Esophagus squamous epithelium (tissue), 5 donors: ENCODE data around the gene CLCN2. TPM values are rescaled to one million over a fixed set of nuclear protein-coding genes. Genes with fewer than 3 reads are reported as not detected.

ENCODE experiments used
- DNase-seq: peaks from one replicate; lab custom pipeline; 2025; lab: John Stamatoyannopoulos, UW
- H3K27ac ChIP-seq, 4 donors: fragments of 200-600 bp; sonication (generic); one replicate each; pipeline ENCODE4 v1.5.1; 2016 to 2019; ENCODE audit warnings: mild to moderate bottlenecking in 1 of 4
- H3K27me3 ChIP-seq, 4 donors: fragments of 200-600 bp; sonication (generic); 1 replicate in 3 of 4; 2 replicates in 1 of 4; pipeline versions ENCODE4 v1.5.1 to v1.6.0; 2017 to 2021; ENCODE audit warnings: antibody characterized with exemption in 1 of 4
- H3K36me3 ChIP-seq, 3 donors: fragments of 200-600 bp; sonication (generic); one replicate each; pipeline ENCODE4 v1.5.1; 2016 to 2019
- H3K4me1 ChIP-seq, 3 donors: fragments of 200-600 bp; sonication (generic); one replicate each; pipeline ENCODE4 v1.5.1; 2017 to 2019
- H3K4me3 ChIP-seq, 4 donors: fragments of 200-600 bp; sonication (generic); 1 replicate in 3 of 4; 2 replicates in 1 of 4; pipeline ENCODE4 v1.5.1; 2016 to 2019; ENCODE audit warnings: mild to moderate bottlenecking in 2 of 4, moderate library complexity in 1 of 4
- H3K9me3 ChIP-seq, 3 donors: fragments of 200-600 bp; sonication (generic); one replicate each; pipeline ENCODE4 v1.5.1; 2016 to 2019
- CTCF ChIP-seq, 6 experiments: fragments of 450-650 bp in 4 of 6; fragments of 200-600 bp in 2 of 6; sonication (generic) in 2 of 6; IDR thresholded peaks; one replicate each; pipeline ENCODE4 v1.5.1; 2016 to 2019; ENCODE audit warnings: antibody characterized with exemption in 6 of 6, mild to moderate bottlenecking in 4 of 6, moderate library complexity in 4 of 6
- POLR2A ChIP-seq, 4 donors: fragments of 450-650 bp; IDR thresholded peaks; one replicate each; pipeline ENCODE4 v1.6.1; 2017; ENCODE audit warnings: antibody characterized with exemption in 4 of 4, mild to moderate bottlenecking in 4 of 4, moderate library complexity in 3 of 4
- WGBS, 2 donors: methylation state at CpG; one replicate each; pipeline ENCODE4 v1.1.5; 2018; 5-methylcytosine and 5-hydroxymethylcytosine counted together
- intact Hi-C: fragments of 100-400 bp; cut with DNase I; formaldehyde crosslinking; loops from one replicate; pipeline ENCODE4 v1.15.0; 2022
- total RNA-seq, 4 donors: library from RNA; depleted of rRNA; stranded (reverse); fragments of >200 nt; gene quantifications; one replicate each; pipeline ENCODE4 v1.1.0, GENCODE V29; 2016
- donor health status: DM: yes; HTN: yes; CAD: no.

The CLCN2 gene
- total RNA-seq, 4 donors from 2014 or later, result 2.1 to 4.2 (median 3.0) TPM

DNA sequence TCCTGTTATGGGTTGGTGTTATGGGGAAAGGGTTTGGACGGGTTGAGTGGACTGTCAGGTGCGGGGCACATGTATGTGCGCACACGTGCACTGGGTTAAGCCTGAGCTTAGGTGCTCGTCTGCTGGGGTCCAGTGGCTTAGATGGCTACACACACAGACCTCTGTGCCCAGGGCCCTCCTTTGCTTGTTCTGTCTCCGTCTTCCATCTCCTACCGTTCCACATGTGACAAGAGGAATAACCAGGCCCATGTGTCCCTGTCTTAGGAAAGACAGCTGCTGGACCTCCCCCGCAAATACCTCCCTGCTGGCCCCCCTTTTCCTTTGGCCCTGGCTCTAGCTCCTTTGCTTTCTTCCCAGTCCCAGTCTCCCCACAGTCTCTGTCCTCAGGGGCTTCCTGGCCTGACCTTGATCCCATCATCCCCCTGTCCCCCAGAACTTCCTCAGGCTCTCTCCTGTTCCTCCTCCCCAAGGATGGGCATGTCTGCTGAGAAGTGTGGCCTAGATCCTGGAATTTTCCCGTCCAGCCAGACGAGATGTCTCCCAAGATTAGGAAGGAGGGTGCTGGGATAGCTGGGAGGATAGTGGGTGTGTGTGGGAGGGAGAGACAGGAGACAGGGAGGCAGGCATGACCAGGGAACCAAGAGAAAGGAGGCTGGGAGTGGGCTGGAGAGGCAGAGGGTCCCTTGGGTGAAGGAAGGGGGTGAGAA, 17.4 kb upstream of the CLCN2 start:
- Histone ChIP-seq H3K27me3 (peaks cover 0 to 92% (median 4%) of the 10 kb centered on the region in 4 donors), H3K4me1 (peaks cover 11 to 34% (median 11%) of the 10 kb centered on the region in 3 donors), H3K36me3 (no peaks in the 10 kb centered on the region), H3K4me3 (peak overlapping the region in 2 of 4 donors; percentile 55 to 80), H3K27ac (peak overlapping the region; percentile 43 to 91 (median 72)), H3K9me3 (no peaks in the 10 kb centered on the region)
- DNase-seq, result no peak
- no peak for TF ChIP-seq CTCF (IDR thresholded peaks at IDR 0.05)
- TF ChIP-seq POLR2A (IDR thresholded peaks at IDR 0.05), result no peak
- WGBS, 2 donors, result 73 to 81% methylated on average over 5 to 10 of the region's 10 CpGs
- intact Hi-C loops, result loop anchor here (10.0 kb wide), 2 partner anchors 136 to 166 kb away; no protein-coding TSS in a partner anchor

- 38 to 68% methylated on average over 1 to 6 of the region's 7 CpGs for WGBS, 2 donors
- Histone ChIP-seq H3K4me3 (no peak within 1 kb of the TSS), H3K27me3 (peaks cover 0 to 94% (median 4%) of the 10 kb centered on the region in 4 donors), H3K4me1 (peaks cover 11 to 38% (median 11%) of the 10 kb centered on the region in 3 donors), H3K27ac (peak within 1 kb of the TSS; percentile 43 to 91 (median 72)), H3K9me3 (no peaks in the 10 kb centered on the region), H3K36me3 (no peaks in the 10 kb centered on the region)
- no peak for DNase-seq
- intact Hi-C loops, result loop anchor here (10.0 kb wide), 2 partner anchors 137 to 167 kb away; no protein-coding TSS in a partner anchor
- TF ChIP-seq CTCF (IDR thresholded peaks at IDR 0.05), result no peak
- no peak for TF ChIP-seq POLR2A (IDR thresholded peaks at IDR 0.05)
These were observed 16.6 kb upstream of the CLCN2 start, which contains the start of gene THPO for GRCh38 chr3:184377882-184378445. Gene THPO (minus strand): TSS chr3:184378207. CDS start chr3:184376259, 1,948 bp downstream.

GRCh38 chr3:184377374-184377773, 16.0 kb upstream of the CLCN2 start:
- Histone ChIP-seq H3K9me3 (no peaks in the 10 kb centered on the region), H3K4me1 (peaks cover 11 to 38% (median 11%) of the 10 kb centered on the region in 3 donors), H3K27ac (peak overlapping the region in 1 of 4 donors; percentile 91), H3K27me3 (peaks cover 0 to 88% (median 4%) of the 10 kb centered on the region in 4 donors), H3K4me3 (no peak overlapping the region), H3K36me3 (no peaks in the 10 kb centered on the region)
- TF ChIP-seq CTCF (IDR thresholded peaks at IDR 0.05) (no peak), POLR2A (IDR thresholded peaks at IDR 0.05) (no peak)
- intact Hi-C loops, result loop anchor here (10.0 kb wide), 2 partner anchors 137 to 167 kb away; no protein-coding TSS in a partner anchor
- DNase-seq, result no peak
- 72 to 82% methylated on average over 5 of the region's 5 CpGs for WGBS, 2 donors

- Histone ChIP-seq H3K27ac (no peak overlapping the region), H3K36me3 (no peaks in the 10 kb centered on the region), H3K4me1 (peaks cover 6 to 39% (median 10%) of the 10 kb centered on the region in 3 donors), H3K4me3 (no peak overlapping the region), H3K9me3 (no peaks in the 10 kb centered on the region), H3K27me3 (peaks cover 0 to 74% (median 3%) of the 10 kb centered on the region in 4 donors)
- TF ChIP-seq CTCF (IDR thresholded peaks at IDR 0.05) (no peak), POLR2A (IDR thresholded peaks at IDR 0.05) (no peak)
- DNase-seq, result no peak
- intact Hi-C loops, result loop anchor here (10.0 kb wide), 2 partner anchors 139 to 169 kb away; no protein-coding TSS in a partner anchor
- whole genome bisulfite sequencing, 2 donors, result 78 to 80% methylated on average over 9 to 10 of the region's 12 CpGs
These were observed 14.5 kb upstream of the CLCN2 start for GRCh38 chr3:184375747-184376461.
